HG02973 (cell line): ENCODE data around the gene EDIL3.
"Not testable (repeated sequence)": the region's sequence is repeated elsewhere in the genome, so short reads cannot be mapped to it uniquely, and the experiment has no call there.

ENCODE experiments used
- ATAC-seq: cut with Tn5 transposase; IDR thresholded peaks from one replicate; pipeline ENCODE4 v1.9.1; 2021; ENCODE audit warnings: moderate library complexity; ENCODE audit not compliant: unreplicated experiment

The EDIL3 gene

DNA sequence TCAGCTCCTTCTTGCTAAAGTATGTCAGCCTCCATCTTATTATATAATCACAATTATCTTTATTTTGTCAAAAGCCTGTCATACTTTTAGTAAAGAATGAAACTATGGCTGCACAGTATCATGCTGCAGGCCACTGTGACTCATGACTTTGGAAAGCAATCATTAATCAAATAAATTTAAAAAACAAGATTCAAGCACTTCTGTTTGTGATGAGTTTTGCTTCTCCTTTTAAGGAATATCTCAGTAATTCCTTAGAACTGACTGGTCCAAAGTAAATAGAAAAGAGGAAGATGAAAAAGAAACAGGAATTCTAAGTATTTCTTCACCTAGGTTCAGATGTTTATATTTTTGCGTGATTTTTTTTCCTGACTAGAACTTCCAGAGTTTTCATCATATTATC, 83.1 kb downstream of the EDIL3 start:
- no peak for ATAC-seq

DNA sequence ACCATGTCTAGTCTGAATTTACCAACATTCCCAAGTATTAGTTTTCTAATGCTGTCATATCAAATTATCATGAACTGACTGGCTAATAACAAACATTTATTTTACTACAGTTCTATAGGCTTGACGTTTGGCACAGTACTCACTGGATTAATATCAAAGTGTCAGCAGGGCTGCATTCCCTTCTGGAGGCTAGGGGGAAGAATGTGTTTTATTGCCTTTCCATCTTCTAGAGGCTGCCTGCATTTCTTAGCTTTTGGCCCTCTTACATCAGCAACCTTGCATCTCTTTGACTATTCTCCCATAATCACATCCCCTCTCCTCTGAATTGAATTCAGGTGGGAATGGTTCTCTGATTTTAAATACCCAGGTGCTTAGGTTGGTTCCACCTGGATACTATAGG, 84.7 kb downstream of the EDIL3 start:
- no peak for ATAC-seq

DNA sequence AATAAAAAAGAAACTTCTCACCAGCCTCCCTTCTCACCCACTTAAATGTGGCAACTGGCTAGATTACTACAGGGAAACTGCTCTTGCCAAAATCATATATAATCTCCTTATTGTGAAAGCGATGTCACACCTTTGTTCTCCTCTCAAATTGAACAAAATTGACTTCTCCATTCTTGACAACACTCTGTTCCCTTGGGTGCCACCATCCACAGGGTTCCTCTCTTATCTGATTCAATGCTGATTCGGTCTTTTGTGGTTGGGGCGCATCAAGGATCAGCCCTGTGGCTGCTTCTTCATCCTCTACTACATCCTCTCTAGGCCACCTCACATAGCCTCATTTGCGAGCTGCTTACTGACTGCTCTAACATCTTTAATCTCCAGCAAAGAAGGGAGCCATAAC, 86.1 kb downstream of the EDIL3 start:
- no peak for ATAC-seq

DNA sequence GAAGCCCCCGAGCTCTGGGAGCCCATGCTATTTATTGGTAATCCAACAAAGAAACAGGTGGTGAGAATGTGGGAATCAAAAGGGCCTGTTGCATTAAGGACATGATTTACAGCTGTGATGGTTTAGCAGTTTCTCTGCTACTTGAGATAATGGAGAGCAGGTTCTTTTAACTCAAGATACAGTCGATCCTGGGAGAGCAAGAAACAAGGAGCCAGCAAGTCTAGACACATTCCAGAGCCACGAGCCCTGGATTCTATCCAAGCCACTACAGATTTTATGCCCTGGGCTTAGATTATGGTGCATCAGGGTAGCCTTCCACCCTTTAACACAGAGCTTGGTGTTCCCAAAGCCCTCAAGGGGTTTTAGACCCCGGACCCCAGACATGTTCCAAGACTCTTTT, 87.0 kb downstream of the EDIL3 start:
- not testable (repeated sequence) for ATAC-seq

DNA sequence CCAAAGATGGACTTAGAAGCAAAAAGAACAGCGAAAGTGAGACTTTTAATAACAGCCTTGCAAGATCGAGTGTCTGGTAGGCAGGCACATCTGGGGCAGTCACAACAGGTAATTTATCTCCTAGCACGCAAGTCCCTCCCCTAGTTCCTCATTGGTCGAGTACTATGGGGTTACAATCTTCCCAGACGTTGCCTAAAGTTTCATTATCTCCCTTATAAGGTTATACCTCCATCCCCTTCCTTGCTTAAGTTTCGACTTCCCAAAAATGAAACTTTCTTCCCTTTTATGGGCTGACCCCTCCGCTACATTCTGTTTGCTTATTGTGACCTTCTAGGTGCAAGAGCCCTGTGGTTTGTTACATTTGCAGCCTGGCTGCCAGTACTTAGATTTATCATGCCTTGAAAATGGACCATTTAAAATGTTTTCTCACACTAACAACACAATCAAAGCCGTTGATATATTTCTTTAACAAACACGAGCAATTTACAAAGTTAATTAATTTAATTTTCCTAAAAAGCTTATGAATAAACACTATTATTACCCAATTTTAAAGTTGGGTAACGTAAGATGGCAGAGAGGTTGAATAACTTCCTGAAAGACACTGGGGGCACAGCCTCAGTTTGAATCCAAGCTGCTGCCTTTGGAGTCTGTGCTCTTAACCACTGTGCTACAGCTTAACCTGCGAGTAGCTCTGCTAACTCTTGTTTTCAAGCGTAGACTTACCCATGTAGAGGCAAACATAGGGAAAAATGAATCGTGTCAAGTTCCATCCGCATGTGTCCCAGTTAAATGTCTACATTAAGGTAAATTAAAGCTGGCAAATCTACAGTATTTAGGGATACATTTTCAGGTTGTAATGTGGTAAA, 91.7 kb downstream of the EDIL3 start:
- no peak for ATAC-seq

DNA sequence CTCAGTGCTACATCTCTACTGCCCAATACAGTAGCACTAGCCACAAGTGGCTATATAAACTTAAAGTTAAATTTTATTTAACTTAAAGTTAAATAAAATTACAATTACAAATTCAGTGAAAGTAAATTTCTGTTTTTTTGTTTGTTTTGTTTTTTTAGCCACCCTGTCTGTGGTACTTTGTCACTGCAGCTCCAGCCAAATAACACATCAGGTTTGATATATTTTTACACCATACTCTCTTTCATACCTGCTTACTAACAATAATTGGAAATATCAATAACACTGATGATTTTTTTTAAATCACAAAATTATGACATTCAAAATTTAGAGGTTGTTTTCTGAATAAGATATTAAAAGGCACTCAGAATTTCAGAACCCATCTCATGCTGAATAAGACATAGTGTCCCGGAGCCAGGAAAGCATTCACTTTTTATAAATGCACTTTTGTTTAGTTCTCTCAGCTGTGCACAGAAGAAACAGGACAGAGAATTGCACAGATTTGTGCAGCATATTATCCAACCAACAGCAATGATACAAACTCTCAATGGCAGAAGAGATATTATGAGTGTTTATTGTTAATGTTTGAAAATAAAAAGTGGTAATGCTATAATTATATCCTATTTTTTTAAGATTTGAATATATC, 92.6 kb downstream of the EDIL3 start:
- ATAC-seq = no peak

DNA sequence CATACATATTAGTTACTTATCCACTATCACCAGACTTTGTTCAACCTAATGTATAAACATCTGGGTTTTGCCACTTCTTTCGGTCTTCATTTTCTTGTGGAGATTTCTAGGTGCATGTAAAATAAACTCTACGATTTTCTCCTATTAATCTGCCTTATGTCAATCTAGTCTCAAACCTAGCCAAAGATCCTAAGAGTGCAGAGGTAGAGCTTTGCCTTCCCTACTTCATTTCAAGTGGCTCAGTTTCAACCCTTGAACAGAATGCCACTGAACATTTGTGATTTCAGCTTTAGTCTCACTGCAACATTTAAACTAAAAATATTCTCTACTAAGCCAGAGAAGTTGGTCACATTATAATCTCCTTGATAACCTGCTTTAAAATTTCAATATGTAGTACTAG, 94.0 kb downstream of the EDIL3 start:
- no peak for ATAC-seq

DNA sequence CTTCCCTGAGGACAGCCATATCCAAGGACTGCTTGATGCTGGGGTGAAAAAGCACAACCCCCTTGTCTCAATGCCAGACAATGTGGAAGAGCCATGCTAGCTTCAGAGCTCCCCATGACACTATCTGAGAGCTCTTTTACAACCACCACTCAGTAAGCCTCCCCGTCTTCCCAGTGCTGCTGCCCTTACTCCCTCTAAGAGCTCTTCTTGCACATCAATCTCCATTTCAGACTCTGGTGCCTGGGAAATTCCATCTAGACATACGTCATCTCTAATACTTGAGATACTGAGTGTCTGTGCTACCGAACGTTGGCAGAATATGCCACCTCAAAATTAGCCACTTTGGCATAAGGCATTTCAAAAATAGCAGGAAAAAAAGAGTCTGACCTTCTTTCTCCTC, 94.5 kb downstream of the EDIL3 start:
- ATAC-seq = no peak

DNA sequence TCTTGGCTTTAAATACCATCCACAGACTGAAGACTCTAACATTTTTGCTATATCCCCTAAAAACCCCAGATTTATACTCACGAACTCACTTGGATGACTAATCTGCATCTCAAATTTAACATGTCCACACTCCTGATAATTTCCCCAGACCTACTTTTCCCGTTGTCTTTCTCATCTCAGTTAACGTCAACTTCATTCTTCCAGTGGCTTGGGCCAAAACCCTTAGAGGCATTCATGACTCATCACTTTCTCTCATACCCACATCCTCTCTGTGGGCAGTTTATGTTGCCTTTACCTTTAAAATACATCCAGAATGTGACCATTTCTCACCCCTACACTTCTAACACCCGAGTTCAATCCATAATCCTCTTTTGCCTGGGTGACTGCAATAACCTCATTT, 96.7 kb downstream of the EDIL3 start:
- peak; percentile 65 for ATAC-seq

DNA sequence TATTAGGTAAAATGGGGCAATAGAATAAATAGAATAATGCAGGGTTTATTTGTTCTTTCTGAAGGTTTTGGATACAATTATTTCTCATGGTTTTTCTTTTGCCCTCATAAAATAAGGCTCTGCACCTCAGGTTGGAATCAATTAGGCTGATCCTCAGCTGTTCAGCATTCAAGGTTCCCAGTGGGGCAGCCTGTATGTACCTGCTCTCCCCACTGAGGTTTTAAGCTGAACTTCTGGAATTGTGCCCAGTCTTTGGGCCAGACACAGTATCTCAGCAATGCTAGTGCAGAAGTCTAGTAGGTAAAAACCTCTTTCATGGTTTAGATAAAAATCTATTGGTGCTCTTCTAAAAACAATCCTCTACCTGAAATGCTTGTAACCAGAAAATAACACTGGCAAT, 98.0 kb downstream of the EDIL3 start:
- no peak for ATAC-seq

DNA sequence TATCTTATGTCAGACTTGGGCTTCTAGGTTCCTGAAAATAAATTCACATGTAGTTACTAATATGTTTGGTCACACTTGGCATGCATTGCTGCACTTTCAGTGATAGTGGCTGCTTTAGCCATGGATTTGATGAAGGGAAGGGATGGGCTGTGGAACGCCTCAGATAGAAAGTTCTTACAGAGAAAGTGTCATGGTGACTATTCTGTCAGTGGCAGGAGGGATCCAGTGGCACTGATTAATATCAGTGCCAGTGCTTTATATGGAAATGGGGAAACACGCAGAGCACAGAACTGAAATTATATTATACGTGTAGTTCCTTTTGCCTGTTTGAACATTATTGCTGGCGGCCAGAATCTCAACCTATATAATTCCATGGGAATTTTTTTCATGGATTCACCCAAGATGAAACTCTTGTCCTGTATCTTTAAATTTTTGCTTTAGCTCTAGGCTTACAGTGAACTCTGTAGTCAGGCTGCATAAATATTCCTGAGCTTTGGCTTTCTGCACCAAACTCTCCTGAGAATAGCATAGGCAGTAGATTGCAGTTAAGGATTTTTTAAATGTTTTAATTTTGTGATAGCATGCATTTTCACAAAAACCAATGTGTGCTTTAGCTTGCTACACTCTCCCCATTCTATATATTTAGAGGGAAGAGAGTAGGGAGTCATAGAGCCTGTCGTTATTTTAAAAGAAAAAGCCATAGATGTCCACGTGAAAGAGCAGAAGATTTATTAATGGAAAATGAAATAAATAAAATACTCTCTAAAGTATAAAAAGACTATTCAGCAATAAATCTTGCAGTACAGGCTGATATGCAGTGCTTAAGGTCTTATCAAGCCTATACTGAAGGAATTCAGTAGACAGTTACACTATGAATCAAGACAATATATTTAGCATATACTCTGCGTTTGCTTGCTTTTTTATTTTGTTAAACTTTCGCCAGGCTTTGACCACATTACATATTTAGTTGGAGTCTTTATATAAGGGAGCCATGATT, 98.7 kb downstream of the EDIL3 start:
- ATAC-seq = no peak

DNA sequence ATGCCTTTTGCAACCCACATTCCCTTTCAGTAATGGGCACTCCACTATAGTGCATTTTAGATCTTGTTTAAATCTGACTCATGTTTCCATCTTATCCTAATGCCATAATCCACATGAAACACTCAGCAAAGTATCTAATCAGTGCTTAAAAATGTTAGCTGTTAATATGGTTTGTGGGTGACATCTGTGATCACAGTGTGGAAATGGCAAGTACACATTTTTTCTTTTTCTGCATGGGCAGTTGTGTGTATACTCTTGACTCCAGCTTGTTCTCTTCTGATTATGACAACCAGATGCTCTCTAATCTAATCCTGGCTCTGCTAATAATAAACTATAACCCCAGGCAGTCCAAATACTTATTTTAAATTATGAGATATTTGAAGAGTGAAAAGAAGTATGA, 103.3 kb downstream of the EDIL3 start:
- no peak for ATAC-seq

DNA sequence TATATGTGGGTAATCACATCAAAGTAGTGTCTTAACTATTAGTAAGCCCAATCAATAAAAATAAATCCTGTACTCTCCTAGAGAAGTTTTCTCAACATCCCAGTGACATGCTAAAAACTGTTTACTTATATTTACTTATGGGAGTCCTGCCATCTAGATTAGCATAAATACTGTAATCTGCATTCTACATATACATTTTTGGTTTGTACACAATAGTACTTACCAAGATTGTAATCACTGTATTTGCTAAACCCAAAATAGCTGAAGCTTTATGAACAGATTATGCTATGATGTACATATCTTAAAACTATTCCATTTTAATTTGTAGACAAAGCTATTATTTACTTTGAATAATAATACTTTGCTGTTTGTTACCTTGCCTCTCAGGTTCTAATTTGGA, 105.4 kb downstream of the EDIL3 start:
- no peak for ATAC-seq

DNA sequence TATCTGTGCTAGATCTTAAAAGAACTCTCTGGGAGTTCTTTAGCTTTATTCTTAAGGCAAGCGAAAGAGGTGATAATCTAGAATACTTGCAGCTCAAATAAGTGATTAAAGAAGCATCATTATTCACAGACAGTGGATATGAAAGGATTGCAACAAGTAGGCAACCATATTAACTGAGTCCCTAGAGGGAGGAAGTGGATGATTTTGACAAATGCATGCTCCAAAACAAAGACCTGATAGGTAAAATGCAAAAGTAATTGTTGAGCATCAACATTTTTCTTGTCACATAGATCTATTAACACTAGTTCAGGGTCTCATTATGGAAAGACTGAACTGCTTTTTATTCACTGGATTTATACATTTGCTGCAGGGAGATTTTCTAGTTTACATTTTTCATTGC, 109.1 kb downstream of the EDIL3 start:
- ATAC-seq = no peak

DNA sequence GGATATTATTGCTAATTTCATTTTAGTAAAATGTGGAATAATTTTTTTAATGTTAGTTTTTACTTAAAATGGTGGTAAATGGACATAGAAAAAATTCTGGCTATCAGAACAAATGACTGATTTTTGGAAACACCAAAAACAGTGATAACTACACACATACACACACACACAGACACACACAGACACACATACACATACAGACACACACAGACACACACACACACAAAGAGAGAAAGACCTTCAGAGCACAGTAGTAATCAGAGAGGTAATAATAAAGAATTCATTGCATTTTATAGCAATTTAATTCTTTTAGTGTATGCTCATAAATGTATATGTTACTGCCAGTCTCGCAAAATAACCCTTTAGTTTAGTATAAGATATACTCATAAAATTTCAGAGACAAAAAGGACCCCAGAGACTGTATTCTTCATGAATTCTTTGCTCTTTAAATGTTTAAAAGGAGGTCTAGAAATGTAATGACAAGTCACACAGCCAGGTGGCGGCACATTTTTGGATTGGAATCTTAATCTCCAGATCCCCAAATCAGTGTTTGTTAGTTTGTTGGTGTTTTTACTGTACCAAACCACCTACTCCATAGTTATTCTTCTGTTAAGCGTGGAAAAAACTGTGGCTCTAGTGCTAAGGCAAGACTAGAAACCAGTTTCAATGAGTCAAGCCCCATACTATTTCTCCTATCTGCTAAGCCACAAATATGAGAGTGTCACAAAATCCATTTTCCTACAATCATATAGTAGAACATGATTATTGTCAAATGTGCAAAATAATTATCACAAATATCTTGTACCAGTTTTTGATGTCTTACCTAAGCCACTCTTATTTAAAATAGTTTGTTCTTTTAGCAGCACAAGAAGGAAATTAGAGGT, 109.9 kb downstream of the EDIL3 start:
- ATAC-seq = no peak

DNA sequence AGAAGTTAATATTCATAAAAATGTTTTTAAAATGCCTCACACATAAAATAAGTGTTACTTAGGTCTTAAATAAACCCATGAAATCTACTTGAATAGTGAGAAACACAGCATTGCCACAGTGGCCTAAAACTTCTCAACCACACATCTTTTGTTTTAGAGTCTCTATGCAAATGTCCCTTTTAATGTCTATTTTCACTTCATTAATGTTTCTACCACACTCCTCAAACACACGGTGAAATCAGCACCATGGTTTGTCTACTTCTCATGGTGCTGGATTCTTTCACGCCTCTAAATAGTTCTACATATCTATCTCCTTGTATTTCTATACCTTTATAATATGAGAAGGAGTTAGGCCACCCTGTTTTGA, 111.2 kb downstream of the EDIL3 start:
- ATAC-seq = no peak

DNA sequence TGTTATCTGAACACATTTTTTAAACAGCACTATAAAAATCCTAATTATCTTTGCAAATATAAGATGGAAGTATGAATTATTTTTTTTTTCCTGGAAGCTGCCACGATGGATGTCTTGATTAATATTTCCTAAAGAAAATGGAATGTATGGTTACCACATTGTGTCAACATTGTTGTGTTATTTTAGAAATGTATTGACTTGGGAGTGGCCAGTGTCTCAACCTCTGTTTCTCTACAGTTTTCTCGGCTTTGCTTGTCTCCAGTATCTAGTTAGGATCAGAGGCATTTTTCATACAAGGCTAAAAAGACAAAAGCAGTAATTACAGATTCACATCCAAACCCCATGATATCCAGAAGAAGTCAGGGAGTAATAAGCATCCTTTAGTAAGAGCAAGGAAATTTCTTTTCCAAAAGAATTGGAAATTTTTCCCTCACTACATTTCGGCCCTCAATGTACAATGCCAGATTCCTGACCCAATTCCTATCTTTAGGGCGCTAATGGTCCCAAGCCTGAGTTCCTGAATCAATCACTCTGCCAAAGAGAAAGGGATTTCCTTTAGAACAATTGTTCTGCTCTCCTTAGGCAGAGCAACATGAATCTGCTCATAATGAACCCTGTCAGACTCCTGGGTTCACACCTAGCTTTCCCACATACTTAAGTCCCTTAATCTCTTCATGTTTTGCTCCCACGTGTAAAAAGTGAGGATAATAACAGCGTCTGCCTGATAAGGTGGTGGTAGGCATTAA, 111.7 kb downstream of the EDIL3 start:
- ATAC-seq = no peak

DNA sequence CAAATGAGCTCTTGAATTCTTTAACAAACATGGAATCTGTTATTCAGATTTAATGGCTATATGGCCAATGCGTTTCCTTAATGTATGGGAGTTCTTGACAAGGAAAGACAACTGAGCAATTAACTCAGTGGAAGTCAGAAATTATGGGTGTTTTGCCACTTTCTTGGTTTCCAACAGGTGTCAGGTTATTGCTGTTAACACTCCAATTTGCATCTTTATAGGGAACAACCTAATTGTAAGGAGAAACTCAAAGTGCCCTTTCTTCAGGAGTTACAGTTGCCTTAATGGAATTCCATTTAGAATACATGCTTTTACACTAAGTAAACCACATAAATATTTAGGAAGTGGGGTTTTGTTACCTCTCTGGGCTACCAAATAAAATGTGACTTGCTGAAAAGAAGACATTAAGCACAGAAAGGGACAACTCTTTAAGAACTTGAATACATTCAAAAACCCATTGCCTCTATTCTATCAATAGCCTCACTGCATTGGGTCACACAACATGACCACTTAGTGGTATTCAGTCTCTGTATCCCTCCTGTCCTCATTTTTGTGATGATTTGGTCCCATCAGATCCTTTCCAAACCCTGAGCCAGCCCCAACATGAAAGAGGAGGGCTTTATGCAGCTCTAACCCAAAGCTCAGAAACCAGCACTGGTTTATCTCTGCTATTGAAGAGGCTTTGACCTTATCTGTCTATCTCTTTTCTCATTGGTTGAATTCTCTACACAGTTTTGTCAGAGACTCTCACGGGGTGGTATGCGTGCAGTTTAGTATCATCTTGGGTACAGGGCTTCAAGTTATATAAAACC, 118.7 kb downstream of the EDIL3 start:
- no peak for ATAC-seq

DNA sequence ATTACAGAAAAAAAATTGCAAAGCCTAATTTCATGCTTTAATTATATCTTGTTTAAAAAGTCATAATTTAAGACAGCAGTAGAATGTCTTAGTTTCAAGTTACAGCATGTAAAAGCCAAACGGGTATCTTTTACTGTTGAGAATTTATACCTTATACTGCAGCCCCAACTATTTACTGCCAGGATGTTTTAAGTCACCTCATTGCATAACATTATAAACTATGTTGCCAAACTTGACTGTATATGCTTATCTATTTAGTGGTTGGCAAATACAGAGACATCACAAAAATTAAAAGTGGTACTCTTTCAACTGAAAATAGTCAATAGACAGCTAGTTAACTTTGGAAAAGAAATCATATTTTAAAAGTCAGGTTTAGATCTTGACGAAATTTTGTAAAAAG, 119.5 kb downstream of the EDIL3 start:
- no peak for ATAC-seq
